GM12891 (cell line): ENCODE data around the gene LRRC8B.

Source experiments
- POLR2A ChIP-seq: IDR thresholded peaks from 2 replicates; pipeline ENCODE4 v1.6.1; 2011; ENCODE audit warnings: low read depth, low read length, control low read depth
- POLR2AphosphoS5 ChIP-seq: IDR thresholded peaks from 2 replicates; pipeline ENCODE4 v1.6.1; 2011; ENCODE audit warnings: low read depth, low read length, control low read depth
- SPI1 ChIP-seq: IDR thresholded peaks from 2 replicates; pipeline ENCODE4 v1.6.1; 2011; ENCODE audit warnings: low read depth, low read length, control low read depth
- TAF1 ChIP-seq: IDR thresholded peaks from 2 replicates; pipeline ENCODE4 v1.6.1; 2011; ENCODE audit warnings: low read depth, low read length, control low read depth

- TF ChIP-seq POLR2A: no peak
- TF ChIP-seq TAF1: no peak
- TF ChIP-seq POLR2AphosphoS5: no peak
- no peak for TF ChIP-seq SPI1
These were observed 121.6 kb downstream of the LRRC8B start for GRCh38 chr1:89646259-89646658.
